HUDEP-2 (cell line): ENCODE data around the gene TGFBR3.
A peak's percentile ranks its signal among the peaks of the same experiment; 100 is the strongest.

Experiments used
- DNase-seq, 76 experiments: peaks; one replicate each; lab custom pipeline; 2025; ENCODE audit not compliant: unreplicated experiment in 76 of 76; lab: John Stamatoyannopoulos, UW

The TGFBR3 gene

GRCh38 chr1:91885716-91886506 is at the start of gene TGFBR3:
Gene TGFBR3 (minus strand): TSS chr1:91886151. CDS start chr1:91861531, 24,620 bp downstream.
- DNase-seq = peak in 14 of 76 experiments; percentile 2 to 44 (median 10)

GRCh38 chr1:91929250-91929649 is 43.3 kb upstream of the TGFBR3 start:
- no peak for DNase-seq

- DNase-seq = no peak
Observed at GRCh38 chr1:91928026-91928425, 42.1 kb upstream of the TGFBR3 start.

GRCh38 chr1:91925644-91926435 is 39.9 kb upstream of the TGFBR3 start:
- DNase-seq = no peak

GRCh38 chr1:91924146-91924545 is 38.2 kb upstream of the TGFBR3 start:
- no peak for DNase-seq

- no peak for DNase-seq
Observed at GRCh38 chr1:91919962-91920361, 34.0 kb upstream of the TGFBR3 start.

GRCh38 chr1:91916811-91917460 is 31.0 kb upstream of the TGFBR3 start:
- no peak for DNase-seq

GRCh38 chr1:91916046-91916445 is 30.1 kb upstream of the TGFBR3 start:
- DNase-seq = no peak

GRCh38 chr1:91913018-91913417 is 27.1 kb upstream of the TGFBR3 start:
- no peak for DNase-seq

GRCh38 chr1:91912266-91912665 is 26.3 kb upstream of the TGFBR3 start:
- no peak for DNase-seq

GRCh38 chr1:91901231-91901630 is 15.3 kb upstream of the TGFBR3 start:
- no peak for DNase-seq

- no peak for DNase-seq
Observed at GRCh38 chr1:91900562-91900961, 14.6 kb upstream of the TGFBR3 start.

GRCh38 chr1:91897016-91897415 is 11.1 kb upstream of the TGFBR3 start:
- DNase-seq = no peak

- DNase-seq = no peak
Observed at GRCh38 chr1:91895832-91896556, 10.0 kb upstream of the TGFBR3 start.

GRCh38 chr1:91894036-91894761 is 8.2 kb upstream of the TGFBR3 start:
- no peak for DNase-seq

GRCh38 chr1:91891969-91892368 is 6.0 kb upstream of the TGFBR3 start:
- no peak for DNase-seq

GRCh38 chr1:91891454-91891853 is 5.5 kb upstream of the TGFBR3 start:
- DNase-seq = no peak

- no peak for DNase-seq
Observed at GRCh38 chr1:91889717-91890459, 3.9 kb upstream of the TGFBR3 start.

- no peak for DNase-seq
Observed at GRCh38 chr1:91885213-91885715, 687 bp downstream of the TGFBR3 start.
